GM18511 (cell line): Measurements from ENCODE around the gene BLOC1S3.

Source experiments
- ATAC-seq: cut with Tn5 transposase; IDR thresholded peaks from one replicate; pipeline ENCODE4 v1.9.1; 2021; ENCODE audit warnings: mild to moderate bottlenecking, moderate library complexity; ENCODE audit not compliant: unreplicated experiment

The BLOC1S3 gene

DNA sequence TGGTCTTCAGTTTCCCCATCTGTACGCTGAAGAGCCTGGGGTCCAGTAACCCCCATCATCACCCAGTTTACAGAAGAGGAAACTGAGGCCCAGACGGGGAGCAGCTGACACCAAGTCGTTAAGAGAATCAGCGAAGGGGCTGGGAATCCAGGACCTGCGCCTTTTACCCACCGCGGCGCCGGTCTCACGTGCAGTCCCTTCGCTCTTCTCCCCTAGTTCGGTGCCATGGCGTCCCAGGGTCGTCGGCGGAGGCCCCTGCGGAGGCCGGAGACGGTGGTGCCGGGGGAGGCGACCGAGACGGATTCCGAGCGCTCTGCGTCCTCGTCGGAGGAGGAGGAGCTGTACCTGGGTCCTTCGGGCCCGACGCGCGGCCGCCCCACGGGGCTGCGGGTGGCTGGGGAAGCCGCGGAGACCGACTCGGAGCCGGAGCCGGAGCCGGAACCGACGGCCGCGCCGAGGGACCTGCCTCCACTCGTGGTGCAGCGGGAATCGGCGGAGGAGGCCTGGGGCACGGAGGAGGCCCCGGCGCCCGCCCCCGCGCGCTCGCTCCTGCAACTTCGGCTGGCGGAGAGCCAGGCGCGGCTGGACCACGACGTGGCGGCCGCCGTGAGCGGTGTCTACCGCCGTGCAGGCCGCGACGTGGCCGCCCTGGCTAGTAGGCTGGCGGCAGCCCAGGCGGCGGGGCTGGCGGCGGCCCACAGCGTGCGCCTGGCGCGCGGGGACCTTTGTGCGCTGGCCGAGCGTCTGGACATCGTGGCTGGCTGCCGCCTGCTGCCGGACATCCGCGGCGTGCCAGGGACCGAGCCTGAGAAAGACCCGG, 698 bp downstream of the BLOC1S3 start:
- ATAC-seq = no peak

DNA sequence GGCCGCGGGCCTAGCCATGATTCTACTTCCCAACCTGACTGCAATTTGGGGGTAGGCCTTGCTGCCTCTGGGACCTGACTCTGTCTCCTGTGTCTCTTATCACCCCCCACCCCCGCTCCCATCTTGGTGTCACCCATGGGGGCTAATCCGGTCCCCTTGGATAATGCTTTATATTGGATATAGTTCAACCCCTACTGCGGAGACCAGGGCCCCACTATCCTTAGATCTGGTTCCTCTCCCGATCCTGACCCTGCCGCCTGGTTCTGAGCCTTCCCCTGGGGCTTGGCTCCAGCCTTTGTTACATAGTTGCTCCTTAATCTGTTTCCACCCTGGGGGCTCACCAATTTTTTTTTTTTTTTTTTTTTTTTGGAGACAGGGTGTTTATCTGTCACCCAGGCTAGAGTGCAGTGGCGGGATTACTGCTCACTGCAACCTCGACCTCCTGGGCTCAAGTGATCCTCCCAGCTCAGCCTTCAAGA, 1.3 kb downstream of the BLOC1S3 start:
- ATAC-seq = no peak

DNA sequence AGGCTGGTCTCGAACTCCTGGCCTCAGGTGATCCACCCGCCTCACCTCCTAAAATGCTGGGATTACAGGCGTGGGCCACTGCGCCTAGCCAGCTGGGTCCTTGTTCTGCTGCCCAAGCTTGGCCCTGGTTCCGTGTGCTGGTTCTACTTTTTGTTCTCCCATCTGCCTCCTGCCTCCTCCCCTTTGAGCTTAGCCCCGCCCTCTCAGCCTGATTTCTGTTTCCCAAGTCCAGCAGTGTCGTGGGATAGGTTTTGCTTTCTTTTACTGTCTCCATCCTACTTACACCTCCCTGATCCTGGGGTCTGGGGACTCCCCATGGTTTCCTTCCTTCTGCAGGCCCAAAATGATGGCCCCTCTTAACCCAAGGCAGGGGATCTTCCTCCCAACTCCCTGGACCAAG, 2.4 kb downstream of the BLOC1S3 start:
- no peak for ATAC-seq

DNA sequence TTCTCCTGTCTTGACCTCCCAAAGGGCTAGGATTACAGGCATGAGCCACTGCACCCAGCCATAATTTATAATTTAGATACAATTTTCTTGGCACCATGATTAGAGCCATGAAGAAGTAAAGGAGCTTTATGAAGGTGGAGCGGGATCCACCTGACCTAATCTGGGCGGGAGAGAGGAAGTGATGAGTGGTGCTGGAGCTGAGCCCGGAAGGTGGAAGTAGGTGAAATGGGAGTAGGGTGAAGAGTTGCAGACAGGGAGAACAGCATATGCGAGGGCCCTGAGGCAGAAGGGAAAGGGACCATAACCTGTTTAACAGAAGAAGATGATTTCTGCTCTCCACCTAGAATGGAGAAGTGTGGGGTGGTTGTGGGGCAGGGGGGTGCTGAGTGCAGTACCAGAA, 4.2 kb downstream of the BLOC1S3 start:
- no peak for ATAC-seq

DNA sequence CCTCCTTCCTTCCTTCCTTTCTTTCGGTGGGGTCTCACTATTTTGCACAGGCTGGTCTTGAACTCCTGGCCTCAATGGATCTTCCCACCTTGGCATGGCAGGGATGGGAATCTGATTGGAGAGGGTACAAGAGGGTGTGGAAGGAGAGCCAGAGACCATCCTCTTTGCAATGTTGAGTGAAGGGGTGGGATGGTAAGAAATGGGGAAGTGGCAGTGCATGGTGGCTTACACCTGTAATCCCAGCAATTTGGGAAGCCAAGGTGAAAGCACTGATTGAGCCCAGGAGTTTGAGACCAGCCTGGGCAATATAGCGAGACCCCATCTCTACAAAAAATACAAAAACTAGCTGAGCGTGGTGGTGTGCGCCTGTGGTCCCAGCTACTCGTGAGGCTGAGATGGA, 5.5 kb downstream of the BLOC1S3 start:
- ATAC-seq = no peak

DNA sequence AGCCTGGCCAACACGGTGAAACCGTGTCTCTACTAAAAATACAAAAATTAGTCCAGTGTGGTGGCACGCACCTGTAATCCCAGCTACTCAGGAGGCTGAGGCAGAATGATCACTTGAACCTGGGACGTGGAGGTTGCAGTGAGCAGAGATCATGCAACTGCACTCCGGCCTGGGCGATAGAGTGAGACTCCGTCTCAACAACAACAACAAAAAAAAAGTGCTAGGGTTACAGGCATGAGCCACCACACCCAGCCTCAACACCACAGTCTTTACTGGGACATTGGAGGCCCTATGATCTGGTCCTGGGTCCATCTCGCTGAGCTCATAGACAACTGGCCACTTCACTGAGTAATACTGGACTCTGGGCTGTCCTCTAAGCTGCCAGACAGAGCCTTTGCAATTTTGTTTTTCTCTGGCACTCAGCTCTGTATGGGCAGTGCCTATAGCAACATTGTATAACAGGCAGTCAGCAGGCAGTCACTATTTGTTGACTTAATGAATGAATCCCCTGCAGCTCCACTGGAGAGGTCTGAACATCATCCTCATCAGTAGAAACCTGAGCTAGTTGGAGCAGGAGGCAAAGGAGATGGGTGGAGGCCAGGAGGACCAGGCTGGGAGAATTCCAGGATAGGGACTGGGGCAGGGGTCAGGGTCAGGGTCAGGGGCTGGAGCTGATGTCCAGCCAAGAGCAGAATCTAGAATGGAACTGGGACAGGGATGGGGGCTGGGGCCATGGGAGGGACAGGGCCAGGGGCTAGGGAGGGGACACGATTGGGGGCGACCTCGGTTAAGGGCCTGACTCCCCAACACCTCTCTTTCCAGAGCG, 8.1 kb downstream of the BLOC1S3 start:
- ATAC-seq = no peak

GRCh38 chr19:45187421-45188100, 9.0 kb downstream of the BLOC1S3 start:
- no peak for ATAC-seq

- ATAC-seq = no peak
Observed at GRCh38 chr19:45189971-45190370, 11.4 kb downstream of the BLOC1S3 start.

DNA sequence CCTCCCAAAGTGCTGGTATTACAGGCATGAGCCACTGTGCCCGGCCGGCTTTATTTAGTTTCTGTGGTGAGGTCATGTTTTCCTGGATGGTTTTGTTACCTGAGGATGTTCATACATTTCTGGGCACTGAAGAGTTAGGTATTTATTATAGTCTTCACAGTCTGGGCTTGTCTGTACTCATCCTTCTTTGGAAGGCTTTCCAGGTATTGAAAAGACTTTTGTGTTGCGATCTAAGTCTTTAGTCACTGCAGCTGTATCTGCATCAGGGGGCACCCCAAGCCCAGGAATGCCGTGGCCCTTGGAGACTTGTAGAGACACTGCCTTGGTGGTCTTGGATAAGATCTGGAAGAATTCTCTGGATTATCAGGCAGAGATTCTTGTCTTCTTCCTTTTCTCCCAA, 12.8 kb downstream of the BLOC1S3 start:
- ATAC-seq = no peak

DNA sequence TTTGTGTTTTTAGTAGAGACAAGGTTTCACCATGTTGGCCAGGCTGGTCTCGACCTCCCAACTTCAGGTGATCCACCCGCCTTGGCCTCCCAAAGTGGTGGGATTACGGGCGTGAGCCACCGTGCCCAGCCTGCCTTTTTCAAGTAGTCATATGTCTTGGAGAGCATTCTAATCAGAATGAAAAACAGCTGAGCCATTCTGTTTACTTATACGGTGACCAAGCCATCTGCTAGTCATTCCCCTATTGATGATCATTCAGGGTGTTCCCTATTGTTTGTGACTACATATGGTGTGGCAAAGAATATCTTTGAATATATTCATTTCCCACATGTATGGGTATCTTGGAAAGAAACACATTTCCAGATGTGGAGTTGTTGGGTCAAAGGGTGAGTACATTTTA, 17.2 kb downstream of the BLOC1S3 start:
- no peak for ATAC-seq

DNA sequence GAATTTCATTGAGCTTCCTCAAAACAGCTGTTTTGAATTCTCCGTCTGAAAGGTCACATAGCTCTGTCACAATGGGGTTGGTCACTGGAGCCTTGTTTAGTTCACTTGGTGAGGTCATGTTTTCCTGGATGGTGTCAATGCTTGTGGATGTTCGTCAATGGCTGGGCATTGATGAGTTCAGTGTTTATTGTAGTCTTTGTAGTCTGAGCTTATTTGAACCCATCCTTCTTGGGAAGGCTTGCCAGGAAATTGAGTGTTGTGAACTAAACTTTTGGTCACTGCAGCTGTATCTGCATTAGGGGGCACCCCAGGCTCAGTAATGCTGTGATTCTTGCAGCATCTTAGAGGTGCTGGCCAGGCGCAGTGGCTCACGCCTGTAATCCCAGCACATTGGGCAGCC, 22.0 kb downstream of the BLOC1S3 start:
- no peak for ATAC-seq

DNA sequence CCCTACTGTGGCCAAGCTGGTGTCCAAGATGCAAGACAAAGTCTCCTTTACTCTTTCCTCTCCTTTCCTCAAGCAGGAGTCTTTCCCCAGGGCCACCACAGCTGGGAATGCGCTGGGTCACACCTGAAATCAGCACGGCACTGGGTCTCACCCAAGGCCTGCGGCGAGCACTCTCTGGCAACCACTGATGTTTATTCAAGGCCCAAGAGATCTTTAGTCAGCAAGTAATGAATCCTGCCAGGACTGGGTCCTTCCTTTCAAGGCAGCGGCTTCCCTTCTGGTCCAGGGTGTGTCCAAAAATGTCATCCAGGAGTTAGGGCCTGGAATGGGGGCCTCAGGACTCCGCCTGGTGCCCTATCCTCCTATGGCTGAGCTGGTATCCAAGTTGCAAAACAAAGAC, 24.1 kb downstream of the BLOC1S3 start:
- ATAC-seq = no peak

GRCh38 chr19:45205810-45206209, 27.2 kb downstream of the BLOC1S3 start:
- ATAC-seq = no peak

DNA sequence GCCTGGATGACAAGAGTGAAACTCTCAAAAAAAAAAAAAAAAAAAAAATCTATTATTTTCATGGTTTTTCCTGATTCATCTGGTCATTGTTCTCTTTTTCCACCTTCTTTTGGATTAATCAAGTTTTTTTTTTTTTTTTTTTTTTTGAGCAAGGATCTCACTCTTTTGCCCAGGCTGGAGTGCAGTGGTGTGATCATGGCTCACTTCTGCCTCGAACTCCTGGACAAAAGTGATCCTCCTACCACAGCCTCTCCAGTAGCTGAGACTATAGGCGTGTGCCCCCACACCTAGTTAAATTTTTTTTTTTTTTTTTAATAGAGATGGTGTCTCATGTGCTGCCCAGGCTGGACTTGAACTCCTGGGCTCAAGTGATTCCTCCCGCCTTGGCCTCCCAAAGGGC, 27.7 kb downstream of the BLOC1S3 start:
- no peak for ATAC-seq

GRCh38 chr19:45211751-45212381, 33.3 kb downstream of the BLOC1S3 start:
- no peak for ATAC-seq

DNA sequence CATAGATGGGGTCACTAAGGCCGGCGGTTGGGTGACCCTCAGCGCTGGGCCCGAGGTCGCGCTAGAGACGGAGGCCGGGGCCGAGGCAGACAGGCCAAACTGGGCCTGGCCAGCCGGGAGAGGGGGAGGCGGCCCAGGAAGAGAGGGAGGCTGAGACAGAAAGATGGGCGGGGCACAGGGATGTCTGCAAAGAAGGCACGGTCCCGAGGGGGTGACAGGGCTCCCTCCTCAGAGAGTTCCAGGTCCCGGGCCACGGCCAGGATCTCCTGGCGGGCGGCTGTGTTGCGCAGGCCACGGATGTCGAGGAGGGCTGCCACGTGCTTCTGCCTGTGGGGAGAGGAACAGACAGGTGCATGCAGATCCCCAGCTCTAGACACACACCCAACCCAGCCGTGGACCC, 34.4 kb downstream of the BLOC1S3 start:
- no peak for ATAC-seq

- ATAC-seq = no peak
Observed at GRCh38 chr19:45215391-45216191, 37.0 kb downstream of the BLOC1S3 start.

DNA sequence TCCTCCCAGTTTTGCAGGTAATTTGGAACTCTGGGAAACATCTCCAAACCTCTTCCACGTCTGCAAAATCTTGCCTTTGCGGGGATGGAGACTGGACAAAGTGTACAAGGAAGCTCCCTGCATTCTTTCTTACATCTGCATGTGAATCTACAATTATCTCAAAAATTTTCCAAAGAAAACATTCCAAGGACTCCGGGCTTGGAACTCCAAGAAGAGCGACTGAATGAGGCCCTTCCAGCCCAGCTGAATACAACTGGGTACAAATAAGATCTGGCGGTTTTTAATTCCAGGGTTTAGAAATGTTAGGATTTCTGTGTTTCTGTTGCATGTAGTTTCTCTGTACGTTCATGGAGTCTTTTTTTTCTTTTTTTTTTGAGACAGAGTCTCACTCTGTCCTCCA, 38.1 kb downstream of the BLOC1S3 start:
- ATAC-seq = no peak

DNA sequence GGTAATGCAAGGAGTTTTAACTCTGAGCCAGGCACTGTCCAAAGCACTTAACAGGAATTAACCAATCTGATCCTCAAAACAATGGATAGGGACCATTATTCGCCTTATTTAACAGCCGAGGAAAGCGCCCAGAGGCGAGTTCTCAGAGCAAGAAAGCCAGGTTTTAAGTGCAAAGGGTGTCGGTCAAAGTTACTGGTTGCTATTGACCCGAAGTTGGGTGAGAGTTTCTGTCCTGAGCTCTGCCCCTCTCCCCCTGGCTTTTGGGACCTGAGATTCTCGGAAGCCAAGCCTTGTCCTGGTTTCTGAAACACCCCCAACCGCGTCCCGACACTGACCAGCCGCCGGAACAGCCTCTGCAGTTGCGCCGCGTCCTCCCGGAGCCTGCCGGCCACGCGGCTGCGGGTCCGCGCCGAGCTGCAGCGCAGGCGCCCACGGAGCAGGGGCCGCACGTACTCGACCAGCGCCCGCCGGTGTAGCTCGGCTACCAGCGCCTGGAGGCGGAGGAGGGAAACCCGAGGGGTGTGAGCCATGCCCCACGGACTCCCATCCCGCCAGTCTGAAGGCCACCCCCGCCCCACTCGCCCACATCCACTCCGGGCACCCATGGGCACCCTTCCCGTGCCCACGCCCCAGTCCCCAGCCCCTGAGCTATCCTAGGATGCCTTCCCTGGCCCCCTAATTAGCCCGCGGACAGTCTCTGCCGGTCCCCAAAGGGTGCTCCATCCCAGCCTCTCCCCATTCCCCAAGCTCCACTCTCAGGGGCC, 38.8 kb downstream of the BLOC1S3 start:
- ATAC-seq = no peak

DNA sequence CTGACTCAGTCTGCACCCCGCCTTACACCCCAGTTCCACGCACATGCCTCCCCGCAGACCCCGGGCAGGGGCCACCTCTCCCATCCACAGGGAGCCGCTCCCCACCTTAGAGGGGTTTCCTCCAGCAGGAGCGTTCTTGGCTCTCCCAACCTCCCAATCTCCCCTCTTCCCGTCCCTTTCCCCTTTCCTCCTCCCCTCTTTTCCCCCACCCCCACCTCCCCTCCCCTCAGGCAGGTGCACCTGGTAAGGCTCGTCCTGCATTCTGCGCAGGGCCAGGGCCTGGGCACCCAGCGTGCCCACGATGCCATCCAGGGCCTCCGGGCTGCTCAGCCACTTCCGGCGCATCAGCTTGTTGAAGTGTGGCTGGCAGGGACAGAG, 39.4 kb downstream of the BLOC1S3 start:
- no peak for ATAC-seq
